ENCODE data around the gene THOC6. TPM values are rescaled to one million over a fixed set of nuclear protein-coding genes. Genes with fewer than 3 reads are reported as not detected.

THOC6 gene
- total RNA-seq, 1 experiment from 2014 or later, result 68.2 TPM

GRCh38 chr16:3027489-3027795, 3.6 kb downstream of the THOC6 start:
- Histone ChIP-seq H4K91ac (ENCODE audit: insufficient read length, low read depth, low read length) (no peak overlapping the region), H2BK12ac (ENCODE audit: insufficient read length, low read depth, low read length) (no peak overlapping the region), H3K9ac (ENCODE audit: extremely low read depth, insufficient read length, low read length) (no peak overlapping the region), H3K9me3 (ENCODE audit: control insufficient read depth, low read depth, low read length) (no peaks in the 10 kb centered on the region), H2BK120ac (ENCODE audit: low read depth, low read length, poor library complexity, severe bottlenecking) (no peak overlapping the region), H2BK15ac (ENCODE audit: low read depth, low read length) (no peak overlapping the region), H3K23ac (ENCODE audit: insufficient read length, low read depth, low read length) (no peak overlapping the region), H3K27ac (ENCODE audit: insufficient read length, low read depth, low read length) (no peak overlapping the region), H4K20me1 (ENCODE audit: control insufficient read depth, insufficient read depth, insufficient read length) (peaks cover 3% of the 10 kb centered on the region), H3K4ac (ENCODE audit: low read depth, low read length) (no peak overlapping the region), H3T11ph (ENCODE audit: low read length) (no peak overlapping the region), H3K4me1 (ENCODE audit: insufficient read depth, low read length) (no peaks in the 10 kb centered on the region; the same call in 1 of the 2 replicates), H3K79me2 (ENCODE audit: insufficient read depth, low read length) (no peaks in the 10 kb centered on the region), H3K14ac (ENCODE audit: insufficient read depth, low read length) (no peak overlapping the region), H3K56ac (ENCODE audit: insufficient read length, low read depth, low read length) (no peak overlapping the region), H2AK5ac (ENCODE audit: insufficient read length, low read length) (no peak overlapping the region), H2BK20ac (ENCODE audit: low read depth, low read length, poor library complexity, severe bottlenecking) (no peak overlapping the region), H2AFZ (ENCODE audit: low read length) (no peak overlapping the region), H3K18ac (ENCODE audit: insufficient read length, low read depth, low read length) (no peak overlapping the region), H3K4me2 (ENCODE audit: insufficient read depth, insufficient read length, low read length) (no peak overlapping the region), H4K8ac (replicated peaks; ENCODE audit: insufficient read length, low read depth, low read length) (no peak overlapping the region), H3K27me3 (ENCODE audit: insufficient read depth, low read length) (no peaks in the 10 kb centered on the region), H3K23me2 (ENCODE audit: insufficient read length, low read depth, low read length, poor library complexity, severe bottlenecking) (peaks cover 10% of the 10 kb centered on the region), H4K5ac (ENCODE audit: insufficient read length, low read depth, low read length) (no peak overlapping the region), H2BK5ac (ENCODE audit: insufficient read length, low read length) (no peak overlapping the region), H3K79me1 (ENCODE audit: insufficient read depth, low read depth, low read length, poor library complexity, severe bottlenecking) (no peaks in the 10 kb centered on the region)
- H3K36me3 Mint-ChIP-seq (ENCODE audit: insufficient read depth in 1 of 3, low read depth in 3 of 3), result peaks cover 13 to 41% (median 37%) of the 10 kb centered on the region in 3 experiments
- H3K27me3 Mint-ChIP-seq (ENCODE audit: low read depth), result peaks cover 6% of the 10 kb centered on the region
- peak overlapping the region in 1 of 2 experiments; percentile 51; a peak in 1 of 5 replicates for H3K4me3 Mint-ChIP-seq
- TF ChIP-seq CTCF (conservative IDR thresholded peaks at IDR 0.05), result no peak
- no CpG with 5 or more reads among the region's 8 CpGs for WGBS (ENCODE audit: extremely low coverage, insufficient read length, low lambda C conversion rate)
- H3K9me3 Mint-ChIP-seq, result no peaks in the 10 kb centered on the region
- DNase-seq, result no peak
- H3K27ac Mint-ChIP-seq, result no peak overlapping the region
- peaks cover 17 to 46% of the 10 kb centered on the region in 2 experiments for H3K4me1 Mint-ChIP-seq

Data from H9 (cell line).